Ishikawa (cell line): ENCODE results near the gene PLA1A.

ENCODE experiments used
- CEBPB ChIP-seq: IDR thresholded peaks from 2 replicates; pipeline ENCODE4 v1.6.1; 2012
- CREB1 ChIP-seq: IDR thresholded peaks from 2 replicates; pipeline ENCODE4 v1.6.1; 2012; ENCODE audit warnings: low read depth
- EGR1 ChIP-seq: IDR thresholded peaks from 2 replicates; pipeline ENCODE4 v1.6.1; 2012
- EP300 ChIP-seq: IDR thresholded peaks from 2 replicates; pipeline ENCODE4 v1.6.1; 2012; ENCODE audit warnings: borderline replicate concordance
- FOXM1 ChIP-seq: IDR thresholded peaks from 2 replicates; pipeline ENCODE4 v1.6.1; 2012; ENCODE audit warnings: low read depth, borderline replicate concordance
- NFIC ChIP-seq: IDR thresholded peaks from 2 replicates; pipeline ENCODE4 v1.6.1; 2012
- RAD21 ChIP-seq: IDR thresholded peaks from 2 replicates; pipeline ENCODE4 v1.6.1; 2012; ENCODE audit warnings: low read depth
- TAF1 ChIP-seq: IDR thresholded peaks from 2 replicates; pipeline ENCODE4 v1.6.1; 2012; ENCODE audit warnings: low read depth, mild to moderate bottlenecking
- TCF12 ChIP-seq: IDR thresholded peaks from 2 replicates; pipeline ENCODE4 v1.6.1; 2012; ENCODE audit warnings: low read depth
- TEAD4 ChIP-seq: IDR thresholded peaks from 2 replicates; pipeline ENCODE4 v1.6.1; 2012
- YY1 ChIP-seq: IDR thresholded peaks from 2 replicates; pipeline ENCODE4 v1.6.1; 2012; ENCODE audit warnings: low read depth
- ZBTB7A ChIP-seq: IDR thresholded peaks from 2 replicates; pipeline ENCODE4 v1.6.1; 2012; ENCODE audit warnings: low read depth
- TF ChIP-seq, protein P1 (sequence below): IDR thresholded peaks from 2 replicates; pipeline ENCODE4 v1.6.1; 2012
- TF ChIP-seq, protein P2 (sequence below): IDR thresholded peaks from 2 replicates; pipeline ENCODE4 v1.6.1; 2012
- TF ChIP-seq, protein P3 (sequence below): IDR thresholded peaks from 2 replicates; pipeline ENCODE4 v1.6.1; 2012; ENCODE audit warnings: low read depth, mild to moderate bottlenecking

Gene PLA1A

DNA sequence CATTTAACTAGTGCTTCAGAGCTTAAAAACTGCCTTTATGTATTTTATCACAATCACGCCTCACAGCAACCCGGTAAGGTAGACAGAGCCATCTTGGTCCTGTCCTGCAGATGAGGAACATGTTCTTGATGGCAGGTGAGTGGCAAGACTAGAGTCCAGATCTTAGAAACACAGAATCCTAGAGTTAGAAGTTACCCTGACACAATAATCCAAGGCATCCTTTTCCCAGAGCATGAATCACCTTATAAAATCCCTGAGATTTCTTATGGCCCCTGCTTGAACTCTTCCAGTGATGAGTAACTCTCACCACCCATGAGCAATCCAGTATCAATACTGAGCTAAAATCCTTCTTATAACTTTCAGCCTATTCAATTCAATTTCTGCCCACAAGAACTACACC lies 45.8 kb downstream of the PLA1A start:
- no peak for TF ChIP-seq EP300
- TF ChIP-seq NFIC, result no peak
- TF ChIP-seq CREB1, result no peak
- TF ChIP-seq, protein P1, sequence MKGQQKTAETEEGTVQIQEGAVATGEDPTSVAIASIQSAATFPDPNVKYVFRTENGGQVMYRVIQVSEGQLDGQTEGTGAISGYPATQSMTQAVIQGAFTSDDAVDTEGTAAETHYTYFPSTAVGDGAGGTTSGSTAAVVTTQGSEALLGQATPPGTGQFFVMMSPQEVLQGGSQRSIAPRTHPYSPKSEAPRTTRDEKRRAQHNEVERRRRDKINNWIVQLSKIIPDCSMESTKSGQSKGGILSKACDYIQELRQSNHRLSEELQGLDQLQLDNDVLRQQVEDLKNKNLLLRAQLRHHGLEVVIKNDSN, result no peak
- no peak for TF ChIP-seq RAD21
- no peak for TF ChIP-seq EGR1
- TF ChIP-seq, protein P2, sequence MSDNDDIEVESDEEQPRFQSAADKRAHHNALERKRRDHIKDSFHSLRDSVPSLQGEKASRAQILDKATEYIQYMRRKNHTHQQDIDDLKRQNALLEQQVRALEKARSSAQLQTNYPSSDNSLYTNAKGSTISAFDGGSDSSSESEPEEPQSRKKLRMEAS, result no peak

DNA sequence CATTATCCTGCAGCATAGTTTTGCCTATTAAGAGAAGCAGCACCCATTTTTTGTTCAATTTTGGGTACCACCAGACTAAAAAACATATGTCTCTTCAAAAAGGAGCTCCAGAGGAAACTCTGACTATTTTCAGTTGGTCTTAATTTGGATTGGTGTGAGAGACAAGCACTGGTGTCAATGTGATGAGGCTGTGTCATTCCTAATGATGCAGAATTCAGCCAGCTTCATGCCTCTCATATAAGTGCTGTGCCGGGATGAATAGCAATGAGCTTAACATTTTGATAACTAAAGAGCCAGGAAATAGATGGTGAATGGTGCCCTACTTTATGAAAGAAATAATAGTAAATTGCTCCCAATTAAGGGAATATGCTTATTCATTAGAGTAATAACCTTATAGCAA lies 46.8 kb downstream of the PLA1A start:
- no peak for TF ChIP-seq YY1
- TF ChIP-seq, protein P3, sequence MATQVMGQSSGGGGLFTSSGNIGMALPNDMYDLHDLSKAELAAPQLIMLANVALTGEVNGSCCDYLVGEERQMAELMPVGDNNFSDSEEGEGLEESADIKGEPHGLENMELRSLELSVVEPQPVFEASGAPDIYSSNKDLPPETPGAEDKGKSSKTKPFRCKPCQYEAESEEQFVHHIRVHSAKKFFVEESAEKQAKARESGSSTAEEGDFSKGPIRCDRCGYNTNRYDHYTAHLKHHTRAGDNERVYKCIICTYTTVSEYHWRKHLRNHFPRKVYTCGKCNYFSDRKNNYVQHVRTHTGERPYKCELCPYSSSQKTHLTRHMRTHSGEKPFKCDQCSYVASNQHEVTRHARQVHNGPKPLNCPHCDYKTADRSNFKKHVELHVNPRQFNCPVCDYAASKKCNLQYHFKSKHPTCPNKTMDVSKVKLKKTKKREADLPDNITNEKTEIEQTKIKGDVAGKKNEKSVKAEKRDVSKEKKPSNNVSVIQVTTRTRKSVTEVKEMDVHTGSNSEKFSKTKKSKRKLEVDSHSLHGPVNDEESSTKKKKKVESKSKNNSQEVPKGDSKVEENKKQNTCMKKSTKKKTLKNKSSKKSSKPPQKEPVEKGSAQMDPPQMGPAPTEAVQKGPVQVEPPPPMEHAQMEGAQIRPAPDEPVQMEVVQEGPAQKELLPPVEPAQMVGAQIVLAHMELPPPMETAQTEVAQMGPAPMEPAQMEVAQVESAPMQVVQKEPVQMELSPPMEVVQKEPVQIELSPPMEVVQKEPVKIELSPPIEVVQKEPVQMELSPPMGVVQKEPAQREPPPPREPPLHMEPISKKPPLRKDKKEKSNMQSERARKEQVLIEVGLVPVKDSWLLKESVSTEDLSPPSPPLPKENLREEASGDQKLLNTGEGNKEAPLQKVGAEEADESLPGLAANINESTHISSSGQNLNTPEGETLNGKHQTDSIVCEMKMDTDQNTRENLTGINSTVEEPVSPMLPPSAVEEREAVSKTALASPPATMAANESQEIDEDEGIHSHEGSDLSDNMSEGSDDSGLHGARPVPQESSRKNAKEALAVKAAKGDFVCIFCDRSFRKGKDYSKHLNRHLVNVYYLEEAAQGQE, result no peak
- TF ChIP-seq, protein P2, result no peak
- no peak for TF ChIP-seq EP300
- no peak for TF ChIP-seq FOXM1
- no peak for TF ChIP-seq RAD21
- no peak for TF ChIP-seq NFIC
- TF ChIP-seq ZBTB7A, result no peak
- TF ChIP-seq TAF1, result no peak
- no peak for TF ChIP-seq CREB1
- TF ChIP-seq TEAD4, result no peak
- TF ChIP-seq TCF12, result no peak
- no peak for TF ChIP-seq EGR1
- TF ChIP-seq, protein P1, result no peak
- TF ChIP-seq CEBPB, result no peak

DNA sequence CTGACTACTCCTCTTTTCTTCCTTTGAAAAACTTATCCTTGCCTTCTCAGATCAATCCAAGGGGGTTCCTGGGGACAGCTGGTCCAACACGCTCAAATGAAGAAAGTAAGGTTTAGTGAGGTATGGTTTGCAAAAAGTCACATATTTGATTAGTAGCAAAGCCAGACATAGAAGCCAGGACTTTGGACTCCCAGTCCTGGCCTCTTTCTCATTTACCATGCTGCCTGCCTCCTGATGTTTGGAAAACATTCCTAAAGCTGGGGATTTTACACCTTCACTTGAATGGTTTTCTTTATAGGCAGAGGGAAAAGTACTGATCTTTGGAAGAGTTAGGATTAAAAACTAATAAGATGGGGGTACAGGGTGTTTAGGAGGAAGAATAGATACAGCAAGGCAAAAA lies 48.1 kb downstream of the PLA1A start:
- no peak for TF ChIP-seq EP300

DNA sequence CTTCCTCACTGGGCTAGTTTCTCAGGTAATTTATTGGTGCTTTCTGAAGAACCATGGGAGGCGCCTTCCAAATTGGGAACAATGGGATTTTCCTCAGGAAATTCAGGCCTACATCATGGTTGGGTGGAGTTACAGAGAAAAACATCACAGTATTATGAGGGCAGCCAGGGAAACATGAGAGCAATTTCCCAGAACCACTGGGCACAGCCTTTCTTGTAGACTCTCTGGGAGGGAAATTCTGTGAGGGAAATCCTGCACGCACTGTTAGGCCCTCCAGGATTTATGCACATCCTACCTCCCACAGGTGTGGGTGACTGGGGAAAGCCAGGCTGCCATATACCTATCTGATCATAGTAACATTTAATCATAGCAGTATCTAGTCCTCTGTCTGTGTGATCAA lies 49.5 kb downstream of the PLA1A start:
- TF ChIP-seq ZBTB7A, result no peak
- no peak for TF ChIP-seq EP300
- TF ChIP-seq, protein P3, result no peak
- no peak for TF ChIP-seq TEAD4
- TF ChIP-seq NFIC, result no peak
- TF ChIP-seq, protein P1, result no peak
- no peak for TF ChIP-seq TCF12
- TF ChIP-seq EGR1, result no peak
- TF ChIP-seq CEBPB, result no peak
- no peak for TF ChIP-seq YY1
- TF ChIP-seq CREB1, result no peak
- no peak for TF ChIP-seq TAF1
- TF ChIP-seq FOXM1, result no peak
- no peak for TF ChIP-seq RAD21
- TF ChIP-seq, protein P2, result no peak

DNA sequence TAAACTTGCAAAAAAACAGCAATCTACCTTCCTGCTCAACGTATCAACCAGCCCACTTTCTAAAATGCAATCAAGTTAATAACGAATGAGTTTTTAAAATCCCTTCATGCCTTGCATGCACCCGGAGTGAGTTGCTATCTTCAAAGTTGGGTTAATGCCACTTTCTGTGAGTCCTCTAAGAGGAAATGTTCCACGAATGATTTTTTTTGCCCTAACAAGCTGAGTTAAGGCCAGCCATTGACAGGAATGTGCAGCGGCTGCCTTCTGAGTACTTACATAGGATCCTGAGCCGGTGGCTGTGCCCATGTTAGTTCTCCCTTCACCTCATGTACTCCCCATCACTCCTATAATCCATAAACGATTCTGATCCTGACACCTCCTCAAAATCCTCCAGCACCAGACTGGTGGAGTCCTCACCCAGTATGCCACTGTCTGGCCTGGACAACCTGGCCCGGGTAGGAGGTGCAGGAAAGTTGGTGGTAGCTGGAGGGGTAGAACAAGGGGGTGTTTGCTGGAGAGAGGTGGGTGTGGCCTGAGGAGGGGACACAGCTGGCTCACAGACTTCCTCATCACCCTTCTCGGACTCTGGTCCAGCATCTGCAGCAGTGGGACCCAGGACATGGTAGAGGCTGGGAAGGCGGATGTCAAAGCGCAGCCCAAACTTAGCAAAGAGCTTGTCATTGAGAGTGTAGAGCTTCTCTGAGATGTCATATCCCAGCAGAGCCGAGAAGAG lies 50.3 kb downstream of the PLA1A start:
- TF ChIP-seq EGR1 (no peak), RAD21 (no peak), NFIC (no peak), CREB1 (no peak), TCF12 (no peak), EP300 (no peak), TEAD4 (no peak), FOXM1 (no peak), CEBPB (no peak), ZBTB7A (no peak), TAF1 (no peak)
- TF ChIP-seq, protein P1, result no peak
- TF ChIP-seq, protein P3, result no peak
- TF ChIP-seq, protein P2, result no peak
